NCI-H82 treated with DMSO at 0.1 percent for 48 hours (cell line): Measurements from ENCODE around the gene LSS.
A peak's percentile ranks its signal among the peaks of the same experiment; 100 is the strongest.

Experiments used
- DNase-seq: peaks from one replicate; lab custom pipeline; 2025; ENCODE audit not compliant: unreplicated experiment; lab: John Stamatoyannopoulos, UW

Gene LSS

GRCh38 chr21:46154955-46155513 lies 73.5 kb downstream of the LSS start:
- DNase-seq = no peak

- no peak for DNase-seq
Observed at GRCh38 chr21:46154155-46154954, 74.2 kb downstream of the LSS start.

GRCh38 chr21:46153247-46154154 lies 75.1 kb downstream of the LSS start:
- no peak for DNase-seq

- no peak for DNase-seq
Observed at GRCh38 chr21:46152927-46153246, 75.7 kb downstream of the LSS start.

GRCh38 chr21:46151989-46152926 lies 76.3 kb downstream of the LSS start:
- no peak for DNase-seq

GRCh38 chr21:46151261-46151988 lies 77.1 kb downstream of the LSS start:
- no peak for DNase-seq

- DNase-seq = no peak
Observed at GRCh38 chr21:46150491-46151121, 78.0 kb downstream of the LSS start.

GRCh38 chr21:46150073-46150472 lies 78.5 kb downstream of the LSS start:
- DNase-seq = no peak

GRCh38 chr21:46149205-46149901 lies 79.2 kb downstream of the LSS start:
- DNase-seq = no peak

- no peak for DNase-seq
Observed at GRCh38 chr21:46148106-46148505, 80.5 kb downstream of the LSS start.

- DNase-seq = peak; percentile 17
Observed at GRCh38 chr21:46147429-46147828, 81.1 kb downstream of the LSS start.

GRCh38 chr21:46146856-46147255 lies 81.7 kb downstream of the LSS start:
- no peak for DNase-seq

- no peak for DNase-seq
Observed at GRCh38 chr21:46145840-46146691, 82.5 kb downstream of the LSS start.

- DNase-seq = no peak
Observed at GRCh38 chr21:46145159-46145839, 83.3 kb downstream of the LSS start.

GRCh38 chr21:46144464-46145070 lies 84.0 kb downstream of the LSS start:
- DNase-seq = no peak

- no peak for DNase-seq
Observed at GRCh38 chr21:46142582-46143473, 85.7 kb downstream of the LSS start.
